ENCODE results near the gene NFE2L1.
A peak's percentile ranks its signal among the peaks of the same experiment; 100 is the strongest.
"Not testable (repeated sequence)": the region's sequence is repeated elsewhere in the genome, so short reads cannot be mapped to it uniquely, and the experiment has no call there.

Gene NFE2L1, protein sequence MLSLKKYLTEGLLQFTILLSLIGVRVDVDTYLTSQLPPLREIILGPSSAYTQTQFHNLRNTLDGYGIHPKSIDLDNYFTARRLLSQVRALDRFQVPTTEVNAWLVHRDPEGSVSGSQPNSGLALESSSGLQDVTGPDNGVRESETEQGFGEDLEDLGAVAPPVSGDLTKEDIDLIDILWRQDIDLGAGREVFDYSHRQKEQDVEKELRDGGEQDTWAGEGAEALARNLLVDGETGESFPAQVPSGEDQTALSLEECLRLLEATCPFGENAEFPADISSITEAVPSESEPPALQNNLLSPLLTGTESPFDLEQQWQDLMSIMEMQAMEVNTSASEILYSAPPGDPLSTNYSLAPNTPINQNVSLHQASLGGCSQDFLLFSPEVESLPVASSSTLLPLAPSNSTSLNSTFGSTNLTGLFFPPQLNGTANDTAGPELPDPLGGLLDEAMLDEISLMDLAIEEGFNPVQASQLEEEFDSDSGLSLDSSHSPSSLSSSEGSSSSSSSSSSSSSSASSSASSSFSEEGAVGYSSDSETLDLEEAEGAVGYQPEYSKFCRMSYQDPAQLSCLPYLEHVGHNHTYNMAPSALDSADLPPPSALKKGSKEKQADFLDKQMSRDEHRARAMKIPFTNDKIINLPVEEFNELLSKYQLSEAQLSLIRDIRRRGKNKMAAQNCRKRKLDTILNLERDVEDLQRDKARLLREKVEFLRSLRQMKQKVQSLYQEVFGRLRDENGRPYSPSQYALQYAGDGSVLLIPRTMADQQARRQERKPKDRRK

DNA sequence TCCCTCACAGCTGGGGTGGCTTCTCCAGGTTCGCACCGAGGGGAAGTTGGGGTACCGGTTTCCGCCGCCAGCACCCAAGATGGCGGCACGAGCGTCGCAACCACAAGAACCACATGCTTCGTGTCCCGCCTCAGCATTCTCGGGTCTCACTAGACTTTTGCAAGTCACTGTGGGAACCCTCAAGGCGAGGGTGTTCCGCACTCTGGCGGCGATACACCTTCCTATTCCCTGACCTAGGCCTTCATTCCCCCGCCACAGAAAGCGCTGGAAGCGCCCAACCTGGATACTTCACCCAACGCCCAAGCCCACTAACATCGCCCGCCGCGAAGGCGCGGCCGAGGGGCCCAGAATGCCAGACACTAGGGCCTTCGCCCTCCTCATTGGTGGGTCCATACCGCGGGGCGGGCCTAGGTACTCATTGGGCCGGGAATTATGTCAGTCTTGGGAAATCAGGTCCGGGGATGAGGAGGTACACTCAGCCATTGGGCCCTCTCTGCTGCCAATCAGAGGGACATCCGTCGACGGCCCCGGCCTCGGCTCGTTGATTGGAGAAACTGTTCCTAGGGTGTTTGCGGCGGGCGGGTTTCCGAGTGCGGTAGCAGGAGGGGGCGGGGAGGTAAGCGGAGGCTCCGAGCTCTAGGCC lies at the start of gene NFE2L1:
TSS of gene NFE2L1 (plus strand) at position 619 of the 643 bp plus-strand sequence. CDS start 2,760 bp downstream, outside the sequence.
- peaks cover 54 to 62% of the 10 kb centered on the region in 2 donors for H3K4me1 ChIP-seq (ENCODE audit: control insufficient read depth in 2 of 2, insufficient read depth in 2 of 2, low read length in 2 of 2)
- no peaks in the 10 kb centered on the region for H3K27me3 ChIP-seq (ENCODE audit: control insufficient read depth in 2 of 2, insufficient read depth in 2 of 2, low read length in 2 of 2)
- H3K4me3 ChIP-seq (ENCODE audit: low read length in 2 of 2): peak within 1 kb of the TSS; percentile 76 to 89
- peaks cover 4 to 15% of the 10 kb centered on the region in 2 donors for H3K36me3 ChIP-seq (ENCODE audit: control insufficient read depth in 2 of 2, insufficient read depth in 2 of 2, low read length in 2 of 2)
- peak within 1 kb of the TSS; percentile 99 for H3K27ac ChIP-seq (ENCODE audit: low read depth in 2 of 2, low read length in 2 of 2)
- peak within 1 kb of the TSS; percentile 88 to 97 for H3K9ac ChIP-seq (ENCODE audit: low read depth in 1 of 2, low read length in 2 of 2)
- H3K9me3 ChIP-seq (ENCODE audit: control insufficient read depth in 2 of 2, low read length in 2 of 2): no peaks in the 10 kb centered on the region

DNA sequence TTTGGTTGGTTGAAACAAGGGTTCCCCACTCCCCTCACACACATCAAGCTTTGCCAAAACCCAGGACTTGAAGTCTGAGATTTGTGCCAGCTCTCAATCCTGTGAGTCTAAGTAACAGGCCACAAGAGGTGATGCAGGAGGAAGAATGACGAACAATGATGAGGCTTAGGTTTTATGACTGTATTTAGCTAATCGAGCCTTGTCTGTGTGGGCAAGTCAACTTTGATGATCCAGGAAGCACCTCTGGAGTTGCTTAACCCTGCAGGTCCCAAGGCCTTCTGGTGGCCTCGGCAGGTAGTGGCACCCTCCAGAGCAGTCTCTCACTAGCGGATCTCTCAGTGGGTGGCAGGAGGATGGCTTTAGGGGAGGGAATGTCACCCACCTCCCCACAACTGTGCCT lies 48.6 kb upstream of the NFE2L1 start:
- Histone ChIP-seq H3K4me3 (ENCODE audit: low read length in 2 of 2) (no peak overlapping the region), H3K4me1 (ENCODE audit: control insufficient read depth in 2 of 2, insufficient read depth in 2 of 2, low read length in 2 of 2) (peaks cover 0 to 11% of the 10 kb centered on the region in 2 donors), H3K9me3 (ENCODE audit: control insufficient read depth in 2 of 2, low read length in 2 of 2) (no peaks in the 10 kb centered on the region), H3K36me3 (ENCODE audit: control insufficient read depth in 2 of 2, insufficient read depth in 2 of 2, low read length in 2 of 2) (no peaks in the 10 kb centered on the region), H3K27ac (ENCODE audit: low read depth in 2 of 2, low read length in 2 of 2) (no peak overlapping the region), H3K9ac (ENCODE audit: low read depth in 1 of 2, low read length in 2 of 2) (no peak overlapping the region), H3K27me3 (ENCODE audit: control insufficient read depth in 2 of 2, insufficient read depth in 2 of 2, low read length in 2 of 2) (no peaks in the 10 kb centered on the region)

DNA sequence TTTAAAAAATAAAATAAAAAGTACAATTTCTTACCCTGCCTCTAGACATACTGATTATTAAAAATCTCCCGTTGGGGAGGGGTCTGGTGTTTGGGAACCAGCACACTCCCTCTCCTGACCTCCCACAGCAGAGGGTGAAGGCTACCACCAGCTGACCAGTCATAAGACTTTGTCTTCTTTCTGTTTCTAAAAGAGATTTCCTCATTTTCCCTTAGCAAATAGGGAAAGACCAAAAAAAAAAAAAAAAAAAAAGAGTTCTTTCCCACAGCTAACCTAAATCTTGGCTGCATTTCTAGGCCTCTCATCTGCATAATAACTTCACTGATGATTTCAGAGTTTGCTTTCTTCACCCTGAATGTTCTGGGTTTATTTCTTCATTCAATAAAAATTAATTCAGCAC lies 47.0 kb upstream of the NFE2L1 start:
- Histone ChIP-seq H3K36me3 (ENCODE audit: control insufficient read depth in 2 of 2, insufficient read depth in 2 of 2, low read length in 2 of 2) (no peaks in the 10 kb centered on the region), H3K4me3 (ENCODE audit: low read length in 2 of 2) (no peak overlapping the region), H3K4me1 (ENCODE audit: control insufficient read depth in 2 of 2, insufficient read depth in 2 of 2, low read length in 2 of 2) (peaks cover 0 to 11% of the 10 kb centered on the region in 2 donors), H3K27ac (ENCODE audit: low read depth in 2 of 2, low read length in 2 of 2) (no peak overlapping the region), H3K9ac (ENCODE audit: low read depth in 1 of 2, low read length in 2 of 2) (no peak overlapping the region), H3K27me3 (ENCODE audit: control insufficient read depth in 2 of 2, insufficient read depth in 2 of 2, low read length in 2 of 2) (no peaks in the 10 kb centered on the region), H3K9me3 (ENCODE audit: control insufficient read depth in 2 of 2, low read length in 2 of 2) (no peaks in the 10 kb centered on the region)

DNA sequence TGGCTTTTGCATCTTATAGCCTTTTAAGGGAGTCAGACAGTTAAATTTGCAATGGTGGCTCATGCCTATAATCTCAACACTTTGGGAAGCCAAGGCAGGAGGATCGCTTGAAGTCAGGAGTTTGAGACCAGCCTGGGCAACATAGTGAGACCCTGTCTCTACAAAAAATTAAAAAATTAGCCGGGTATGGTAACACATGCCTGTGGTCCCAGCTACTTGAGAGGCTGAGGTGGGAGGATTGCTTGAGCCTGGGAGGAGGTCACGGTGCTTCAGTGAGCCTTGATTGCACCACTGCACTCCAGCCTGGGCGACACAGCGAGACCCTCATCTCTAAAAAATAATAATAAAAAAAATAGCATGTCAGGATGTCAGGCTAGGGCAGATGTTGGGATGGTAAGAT lies 46.5 kb upstream of the NFE2L1 start:
- not testable (repeated sequence) for H3K27me3 ChIP-seq (ENCODE audit: control insufficient read depth in 2 of 2, insufficient read depth in 2 of 2, low read length in 2 of 2); H3K4me3 ChIP-seq (ENCODE audit: low read length in 2 of 2); H3K36me3 ChIP-seq (ENCODE audit: control insufficient read depth in 2 of 2, insufficient read depth in 2 of 2, low read length in 2 of 2); H3K27ac ChIP-seq (ENCODE audit: low read depth in 2 of 2, low read length in 2 of 2); H3K9me3 ChIP-seq (ENCODE audit: control insufficient read depth in 2 of 2, low read length in 2 of 2); H3K9ac ChIP-seq (ENCODE audit: low read depth in 1 of 2, low read length in 2 of 2)
- H3K4me1 ChIP-seq (ENCODE audit: control insufficient read depth in 2 of 2, insufficient read depth in 2 of 2, low read length in 2 of 2): peaks cover 0 to 11% of the 10 kb centered on the region in 2 donors

DNA sequence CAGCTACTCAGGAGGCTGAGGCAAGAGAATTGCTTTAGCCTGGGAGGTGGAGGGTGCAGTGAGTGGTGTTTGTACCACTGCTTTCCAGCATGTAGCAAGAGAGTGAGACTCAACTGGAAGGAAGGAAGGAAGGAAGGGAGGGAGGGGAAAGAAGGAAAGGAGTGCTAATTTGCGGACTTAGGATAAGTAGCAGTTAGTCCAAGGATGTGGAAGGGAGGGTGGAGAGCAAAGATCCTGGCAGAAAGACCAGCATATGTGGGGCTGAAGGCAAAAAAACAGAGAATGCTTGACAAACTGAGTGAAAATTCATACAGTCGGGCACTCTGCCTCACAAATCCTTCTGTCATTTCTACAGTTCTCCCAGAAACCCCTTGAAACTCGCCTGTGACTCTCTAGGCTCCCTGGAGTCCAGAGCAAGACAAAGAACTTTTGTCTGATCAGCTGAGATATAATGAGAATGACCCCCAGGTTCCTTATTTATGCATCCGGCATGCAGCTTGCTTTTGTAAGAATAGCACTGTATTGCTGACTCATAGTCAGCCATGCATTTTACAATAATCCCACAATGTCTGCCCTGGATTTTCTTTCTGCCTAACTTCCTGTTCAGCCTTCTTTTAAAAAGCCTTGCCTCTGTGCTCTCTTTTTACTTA lies 45.8 kb upstream of the NFE2L1 start:
- no peaks in the 10 kb centered on the region for H3K9me3 ChIP-seq (ENCODE audit: control insufficient read depth in 2 of 2, low read length in 2 of 2)
- H3K4me1 ChIP-seq (ENCODE audit: control insufficient read depth in 2 of 2, insufficient read depth in 2 of 2, low read length in 2 of 2): peaks cover 0 to 11% of the 10 kb centered on the region in 2 donors
- no peak overlapping the region for H3K4me3 ChIP-seq (ENCODE audit: low read length in 2 of 2)
- no peaks in the 10 kb centered on the region for H3K36me3 ChIP-seq (ENCODE audit: control insufficient read depth in 2 of 2, insufficient read depth in 2 of 2, low read length in 2 of 2)
- no peak overlapping the region for H3K9ac ChIP-seq (ENCODE audit: low read depth in 1 of 2, low read length in 2 of 2)
- H3K27me3 ChIP-seq (ENCODE audit: control insufficient read depth in 2 of 2, insufficient read depth in 2 of 2, low read length in 2 of 2): no peaks in the 10 kb centered on the region
- H3K27ac ChIP-seq (ENCODE audit: low read depth in 2 of 2, low read length in 2 of 2): peak overlapping the region; percentile 32 to 43

DNA sequence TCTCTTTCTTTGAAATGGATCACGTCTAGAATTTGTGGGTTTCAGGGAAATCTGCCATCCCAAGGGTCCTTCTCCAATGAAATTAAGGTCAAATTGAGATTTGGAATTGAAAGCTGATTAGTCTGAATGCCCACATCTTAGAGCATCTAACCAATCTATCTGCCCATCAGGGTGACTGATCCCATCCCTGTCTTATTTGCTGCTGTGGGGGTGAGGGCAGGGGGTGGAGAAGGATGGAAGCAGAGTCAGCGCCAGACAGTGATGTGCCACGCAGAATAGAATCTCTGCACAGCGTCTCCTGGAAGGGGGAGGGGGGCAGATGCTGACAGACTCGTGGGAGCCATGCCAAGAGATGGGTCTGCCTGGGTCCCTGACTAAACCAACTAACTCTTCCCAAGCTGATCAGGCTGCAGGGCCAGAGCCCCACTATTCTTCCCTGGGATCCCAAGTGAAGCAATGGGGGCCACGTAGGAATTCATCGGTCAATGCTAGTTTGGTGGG lies 45.2 kb upstream of the NFE2L1 start:
- H3K27ac ChIP-seq (ENCODE audit: low read depth in 2 of 2, low read length in 2 of 2): peak overlapping the region; percentile 32 to 43
- peaks cover 0 to 11% of the 10 kb centered on the region in 2 donors for H3K4me1 ChIP-seq (ENCODE audit: control insufficient read depth in 2 of 2, insufficient read depth in 2 of 2, low read length in 2 of 2)
- H3K4me3 ChIP-seq (ENCODE audit: low read length in 2 of 2): no peak overlapping the region
- H3K9ac ChIP-seq (ENCODE audit: low read depth in 1 of 2, low read length in 2 of 2): no peak overlapping the region
- no peaks in the 10 kb centered on the region for H3K9me3 ChIP-seq (ENCODE audit: control insufficient read depth in 2 of 2, low read length in 2 of 2)
- no peaks in the 10 kb centered on the region for H3K27me3 ChIP-seq (ENCODE audit: control insufficient read depth in 2 of 2, insufficient read depth in 2 of 2, low read length in 2 of 2)
- H3K36me3 ChIP-seq (ENCODE audit: control insufficient read depth in 2 of 2, insufficient read depth in 2 of 2, low read length in 2 of 2): no peaks in the 10 kb centered on the region

DNA sequence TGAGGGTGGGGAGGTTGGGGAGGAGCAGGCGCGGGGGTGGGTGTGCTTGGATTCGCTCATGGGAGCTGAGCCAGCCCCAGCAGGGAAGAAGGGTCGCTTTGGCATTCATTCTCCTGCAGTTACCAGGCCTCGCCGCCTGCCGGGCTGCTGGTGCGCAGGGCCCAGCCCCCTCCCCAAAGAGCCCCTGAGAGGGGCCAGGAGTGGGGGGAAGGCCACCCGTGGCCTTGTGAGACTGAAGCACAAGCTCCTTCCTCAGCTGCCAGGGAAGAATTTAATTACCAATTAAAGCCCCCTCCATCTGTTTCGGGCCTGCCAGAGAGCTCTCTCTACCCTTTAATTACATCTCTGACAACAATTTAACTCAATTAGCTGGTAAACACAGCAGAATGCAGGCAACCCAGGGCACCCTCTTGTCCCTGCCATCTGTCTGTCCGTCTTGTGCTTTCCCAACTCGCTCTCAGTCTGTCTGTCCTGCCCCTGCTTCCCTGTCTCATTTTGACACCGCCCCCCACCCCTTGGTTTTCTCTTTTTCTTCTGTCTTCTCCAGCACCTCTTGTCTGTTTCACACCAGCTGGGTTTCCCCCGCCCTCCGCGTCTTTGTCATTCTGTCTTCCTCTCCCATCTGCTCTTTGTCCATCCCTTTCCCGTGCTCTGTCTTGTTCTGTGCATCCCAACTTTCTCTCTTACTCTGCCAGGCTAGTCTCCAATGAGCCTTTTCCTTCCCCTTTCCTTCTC lies 44.6 kb upstream of the NFE2L1 start:
- peaks cover 0 to 11% of the 10 kb centered on the region in 2 donors for H3K4me1 ChIP-seq (ENCODE audit: control insufficient read depth in 2 of 2, insufficient read depth in 2 of 2, low read length in 2 of 2)
- H3K9me3 ChIP-seq (ENCODE audit: control insufficient read depth in 2 of 2, low read length in 2 of 2): no peaks in the 10 kb centered on the region
- H3K4me3 ChIP-seq (ENCODE audit: low read length in 2 of 2): no peak overlapping the region
- no peak overlapping the region for H3K9ac ChIP-seq (ENCODE audit: low read depth in 1 of 2, low read length in 2 of 2)
- H3K36me3 ChIP-seq (ENCODE audit: control insufficient read depth in 2 of 2, insufficient read depth in 2 of 2, low read length in 2 of 2): no peaks in the 10 kb centered on the region
- no peaks in the 10 kb centered on the region for H3K27me3 ChIP-seq (ENCODE audit: control insufficient read depth in 2 of 2, insufficient read depth in 2 of 2, low read length in 2 of 2)
- peak overlapping the region in 1 of 2 donors; percentile 43 for H3K27ac ChIP-seq (ENCODE audit: low read depth in 2 of 2, low read length in 2 of 2)

DNA sequence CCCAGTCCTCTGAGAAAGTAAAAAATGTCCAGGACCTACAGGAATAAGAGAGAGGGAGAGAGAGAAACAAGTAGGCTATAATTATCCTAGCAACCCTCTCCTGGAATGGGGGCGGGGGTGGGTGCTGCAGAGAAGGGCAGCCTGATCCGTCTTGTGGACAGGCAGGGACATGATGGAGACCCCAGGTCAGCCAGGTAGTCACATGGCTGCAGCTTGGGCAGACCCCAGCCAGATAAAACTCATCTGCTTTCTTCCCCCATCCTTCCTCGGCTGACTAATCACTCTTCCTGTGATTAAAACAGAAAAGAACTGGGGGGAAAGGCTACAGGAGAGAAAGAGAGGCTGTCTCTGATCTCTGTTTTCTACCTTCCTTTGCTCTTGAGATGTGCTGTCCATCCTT lies 43.2 kb upstream of the NFE2L1 start:
- Histone ChIP-seq H3K9ac (ENCODE audit: low read depth in 1 of 2, low read length in 2 of 2) (no peak overlapping the region), H3K36me3 (ENCODE audit: control insufficient read depth in 2 of 2, insufficient read depth in 2 of 2, low read length in 2 of 2) (no peaks in the 10 kb centered on the region), H3K4me3 (ENCODE audit: low read length in 2 of 2) (no peak overlapping the region), H3K27me3 (ENCODE audit: control insufficient read depth in 2 of 2, insufficient read depth in 2 of 2, low read length in 2 of 2) (no peaks in the 10 kb centered on the region), H3K4me1 (ENCODE audit: control insufficient read depth in 2 of 2, insufficient read depth in 2 of 2, low read length in 2 of 2) (peaks cover 0 to 11% of the 10 kb centered on the region in 2 donors), H3K9me3 (ENCODE audit: control insufficient read depth in 2 of 2, low read length in 2 of 2) (no peaks in the 10 kb centered on the region), H3K27ac (ENCODE audit: low read depth in 2 of 2, low read length in 2 of 2) (no peak overlapping the region)

DNA sequence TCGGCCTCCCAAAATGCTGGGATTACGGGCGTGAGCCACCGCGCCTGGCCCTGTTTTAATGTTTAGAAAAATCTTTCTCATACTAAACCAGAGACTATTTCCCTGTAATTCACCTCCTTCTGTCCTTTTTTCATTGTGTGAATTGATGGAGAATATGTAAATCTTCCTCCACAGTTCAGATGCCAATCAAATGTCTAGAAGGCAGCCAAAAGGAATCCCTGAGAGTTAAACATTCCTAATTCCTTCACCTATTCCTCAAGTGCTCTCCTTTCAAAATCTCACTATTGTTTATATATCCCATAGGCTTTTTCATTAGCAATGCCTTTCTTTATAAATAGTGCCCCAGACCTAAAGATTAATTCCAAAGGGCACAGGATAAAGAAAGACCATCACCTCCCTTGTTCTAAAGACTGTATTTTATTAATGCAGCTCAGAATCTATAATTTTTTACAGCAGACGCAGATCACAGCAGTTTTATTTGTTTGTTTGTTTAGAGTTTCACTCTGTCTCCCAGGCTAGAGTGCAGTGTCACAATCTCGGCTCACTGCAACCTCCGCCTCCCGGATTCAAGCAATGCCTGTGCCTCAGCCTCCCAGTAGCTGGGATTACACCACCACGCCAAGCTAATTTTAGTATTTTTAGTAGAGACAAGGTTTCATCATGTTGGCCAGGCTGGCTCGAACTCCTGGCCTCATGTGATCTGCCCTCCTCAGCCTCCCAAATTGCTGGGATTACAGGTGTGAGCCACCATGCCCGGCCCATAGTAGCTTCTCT lies 41.0 kb upstream of the NFE2L1 start:
- peaks cover 5 to 20% of the 10 kb centered on the region in 2 donors for H3K4me1 ChIP-seq (ENCODE audit: control insufficient read depth in 2 of 2, insufficient read depth in 2 of 2, low read length in 2 of 2)
- H3K4me3 ChIP-seq (ENCODE audit: low read length in 2 of 2): no peak overlapping the region
- H3K27ac ChIP-seq (ENCODE audit: low read depth in 2 of 2, low read length in 2 of 2): no peak overlapping the region
- H3K9me3 ChIP-seq (ENCODE audit: control insufficient read depth in 2 of 2, low read length in 2 of 2): no peaks in the 10 kb centered on the region
- H3K36me3 ChIP-seq (ENCODE audit: control insufficient read depth in 2 of 2, insufficient read depth in 2 of 2, low read length in 2 of 2): no peaks in the 10 kb centered on the region
- peaks cover 5 to 6% of the 10 kb centered on the region in 2 donors for H3K27me3 ChIP-seq (ENCODE audit: control insufficient read depth in 2 of 2, insufficient read depth in 2 of 2, low read length in 2 of 2)
- H3K9ac ChIP-seq (ENCODE audit: low read depth in 1 of 2, low read length in 2 of 2): no peak overlapping the region
